Measurements from ENCODE around the gene ZNF354B. TPM values are rescaled to one million over a fixed set of nuclear protein-coding genes. Genes with fewer than 3 reads are reported as not detected.

The ZNF354B gene
- total and polyA plus RNA-seq, 2 donors (not counting 3 experiments of a cell fraction or from before 2014, with no cell fraction given) = 6.3 to 17.6 TPM

DNA sequence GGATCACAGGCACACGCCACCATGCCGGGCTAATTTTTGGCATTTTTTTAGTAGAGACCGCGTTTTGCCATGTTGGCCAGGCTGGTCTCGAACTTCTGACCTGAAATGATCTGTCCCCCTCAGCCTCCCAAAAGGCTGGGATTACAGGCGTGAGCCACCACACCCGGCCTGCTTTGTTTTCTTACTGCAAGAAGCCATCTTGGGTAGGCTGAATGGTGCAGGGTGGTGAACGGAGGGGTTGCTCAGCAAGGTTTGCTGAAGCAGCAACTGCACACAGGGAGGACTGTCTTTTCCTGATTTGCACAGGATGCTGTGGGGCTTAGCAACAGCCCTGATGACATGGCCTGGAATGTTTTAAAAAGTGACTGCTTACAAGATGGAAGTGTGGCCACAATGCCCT, 10.7 kb downstream of the ZNF354B start:
- Histone ChIP-seq H3K9me1 (replicated peaks; ENCODE audit: control insufficient read depth, extremely low read depth, insufficient read depth, low read length) (no peaks in the 10 kb centered on the region), H3K4me2 (ENCODE audit: insufficient read depth, low read length) (no peak overlapping the region), H3K79me2 (ENCODE audit: control insufficient read depth, insufficient read depth, low read length) (peaks cover 7% of the 10 kb centered on the region), H3K27ac (ENCODE audit: insufficient read depth, low read depth, low read length) (no peak overlapping the region), H3K9ac (replicated peaks; ENCODE audit: extremely low read depth, insufficient read depth, low read length) (no peak overlapping the region), H2AFZ (ENCODE audit: low read depth, low read length) (no peak overlapping the region), H3K27me3 (ENCODE audit: control insufficient read depth in 2 of 2, insufficient read depth in 2 of 2, low read length in 2 of 2) (no peaks in the 10 kb centered on the region), H3K4me3 (replicated peaks in 1 of 3; ENCODE audit: insufficient read depth in 1 of 3, low read depth in 1 of 3, low read length in 3 of 3) (no peak overlapping the region), H3K4me1 (ENCODE audit: control insufficient read depth, extremely low read depth, insufficient read depth, low read length) (no peaks in the 10 kb centered on the region), H3K9me3 (replicated peaks; ENCODE audit: control insufficient read depth, insufficient read depth, low read length) (peaks cover 7% of the 10 kb centered on the region), H3K36me3 (ENCODE audit: control insufficient read depth in 2 of 2, extremely low read depth in 1 of 2, insufficient read depth in 2 of 2, low read length in 2 of 2) (peaks cover 13 to 15% of the 10 kb centered on the region in 2 experiments), H4K20me1 (replicated peaks; ENCODE audit: control insufficient read depth, extremely low read depth, insufficient read depth, low read length) (no peaks in the 10 kb centered on the region)
- POLR2A ChIA-PET = no interaction called here
- dilution Hi-C loops (cut with MboI; ENCODE audit: extremely low pct_ligation_motif_present, low sequenced_read_pairs) (no loop called here), intact Hi-C loops (cut with micrococcal nuclease) (no loop called here)
- BruUV-seq (replicated peaks) = no TSS peak
- DNase-seq (ENCODE audit: low read depth, low spot score) (no peak), FAIRE-seq (no peak)
- CTCF ChIA-PET = no interaction called here
- TF ChIP-seq GATA2 (IDR thresholded peaks at IDR 0.05; ENCODE audit: insufficient read depth, insufficient read length, low read depth, low read length) = no peak
- TF ChIP-seq POLR2AphosphoS5 (IDR thresholded peaks at IDR 0.05; ENCODE audit: insufficient read depth, low read depth, low read length) = no peak
- TF ChIP-seq POLR2A (IDR thresholded peaks at IDR 0.05; ENCODE audit: low read depth, low read length) = no peak
- TF ChIP-seq, protein P1, sequence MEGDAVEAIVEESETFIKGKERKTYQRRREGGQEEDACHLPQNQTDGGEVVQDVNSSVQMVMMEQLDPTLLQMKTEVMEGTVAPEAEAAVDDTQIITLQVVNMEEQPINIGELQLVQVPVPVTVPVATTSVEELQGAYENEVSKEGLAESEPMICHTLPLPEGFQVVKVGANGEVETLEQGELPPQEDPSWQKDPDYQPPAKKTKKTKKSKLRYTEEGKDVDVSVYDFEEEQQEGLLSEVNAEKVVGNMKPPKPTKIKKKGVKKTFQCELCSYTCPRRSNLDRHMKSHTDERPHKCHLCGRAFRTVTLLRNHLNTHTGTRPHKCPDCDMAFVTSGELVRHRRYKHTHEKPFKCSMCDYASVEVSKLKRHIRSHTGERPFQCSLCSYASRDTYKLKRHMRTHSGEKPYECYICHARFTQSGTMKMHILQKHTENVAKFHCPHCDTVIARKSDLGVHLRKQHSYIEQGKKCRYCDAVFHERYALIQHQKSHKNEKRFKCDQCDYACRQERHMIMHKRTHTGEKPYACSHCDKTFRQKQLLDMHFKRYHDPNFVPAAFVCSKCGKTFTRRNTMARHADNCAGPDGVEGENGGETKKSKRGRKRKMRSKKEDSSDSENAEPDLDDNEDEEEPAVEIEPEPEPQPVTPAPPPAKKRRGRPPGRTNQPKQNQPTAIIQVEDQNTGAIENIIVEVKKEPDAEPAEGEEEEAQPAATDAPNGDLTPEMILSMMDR (IDR thresholded peaks at IDR 0.05; ENCODE audit: extremely low read depth in 1 of 2, insufficient read depth in 1 of 2, low read depth in 1 of 2, low read length in 2 of 2) = no peak
- TF ChIP-seq FOS (IDR thresholded peaks at IDR 0.05; ENCODE audit: borderline replicate concordance, insufficient read depth, low read length) = no peak
- TF ChIP-seq, protein P2, sequence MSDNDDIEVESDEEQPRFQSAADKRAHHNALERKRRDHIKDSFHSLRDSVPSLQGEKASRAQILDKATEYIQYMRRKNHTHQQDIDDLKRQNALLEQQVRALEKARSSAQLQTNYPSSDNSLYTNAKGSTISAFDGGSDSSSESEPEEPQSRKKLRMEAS (IDR thresholded peaks at IDR 0.05; ENCODE audit: insufficient read depth, insufficient read length) = no peak
- TF ChIP-seq JUN (IDR thresholded peaks at IDR 0.05; ENCODE audit: borderline replicate concordance, insufficient read depth, insufficient read length, low read depth) = no peak
- TF ChIP-seq MYC (IDR thresholded peaks at IDR 0.05; ENCODE audit: low read depth, low read length) = no peak
- TF ChIP-seq EZH2 (IDR thresholded peaks at IDR 0.05; ENCODE audit: borderline replicate concordance, low read depth, low read length, severe bottlenecking) = no peak
